Activated naive CD8-positive, alpha-beta T cell treated with anti-CD3 and anti-CD28 coated beads, Interleukin-2, amount 50 U/mL, for 24 hours (primary cell): ENCODE measurements around the gene CDK5R2.
"Not testable (repeated sequence)": the region's sequence is repeated elsewhere in the genome, so short reads cannot be mapped to it uniquely, and the experiment has no call there.

Source experiments
- ATAC-seq: fragments of 150-1000 bp; cut with Tn5 transposase; one replicate; pipeline ENCODE4 v1.10.0; 2021
- DNase-seq: peaks from one replicate; pipeline ENCODE4 v3.0.0; 2021
- H3K27ac Mint-ChIP-seq: one replicate; pipeline ENCODE4 v1.8.0; 2021; ENCODE audit warnings: mild to moderate bottlenecking, mixed read lengths
- H3K27me3 Mint-ChIP-seq: one replicate; pipeline ENCODE4 v1.8.0; 2021; ENCODE audit warnings: mixed read lengths
- H3K36me3 Mint-ChIP-seq: one replicate; pipeline ENCODE4 v1.8.0; 2021; ENCODE audit warnings: low read depth, mixed read lengths
- H3K4me1 Mint-ChIP-seq: one replicate; pipeline ENCODE4 v1.8.0; 2021; ENCODE audit warnings: mixed read lengths
- H3K4me3 Mint-ChIP-seq: one replicate; pipeline ENCODE4 v1.8.0; 2021; ENCODE audit warnings: mild to moderate bottlenecking, moderate library complexity, mixed read lengths
- H3K9me3 Mint-ChIP-seq: one replicate; pipeline ENCODE4 v1.8.0; 2021; ENCODE audit warnings: mixed read lengths

The CDK5R2 gene

DNA sequence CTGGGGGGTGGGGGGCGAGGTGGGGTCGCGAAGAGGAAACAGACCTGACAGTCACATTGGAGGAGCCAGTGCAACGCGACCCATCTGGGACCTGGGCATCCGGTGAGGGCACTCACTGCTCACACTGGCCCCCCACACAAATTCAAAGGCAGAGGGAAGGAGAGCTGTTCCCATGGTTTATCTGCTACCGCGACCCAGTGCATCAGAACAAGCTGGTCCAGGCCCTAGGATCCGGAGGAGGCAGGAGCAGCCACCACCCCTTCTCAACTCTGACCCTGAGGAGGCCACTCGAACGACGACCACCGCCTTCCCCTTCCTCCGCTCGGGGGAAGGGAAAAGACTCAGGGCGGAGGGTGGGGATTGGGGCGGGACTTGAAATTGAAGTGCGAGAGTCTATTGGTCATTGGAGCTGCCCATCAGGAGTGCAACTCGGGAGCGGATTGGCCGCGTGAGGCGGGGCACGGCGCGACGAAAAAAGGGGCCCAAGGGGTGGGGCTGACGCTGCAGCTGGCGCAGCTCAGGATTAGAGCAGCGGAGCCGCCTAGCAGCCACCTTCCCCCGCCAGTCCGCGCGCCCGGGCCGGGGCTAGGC, at the start of gene CDK5R2:
Gene CDK5R2 (plus strand): TSS at position 526 of the 591 bp plus-strand sequence. CDS start 155 bp downstream, outside the sequence.
- Mint-ChIP-seq H3K27me3 (peaks cover 69% of the 10 kb centered on the region), H3K9me3 (no peaks in the 10 kb centered on the region), H3K36me3 (no peaks in the 10 kb centered on the region), H3K27ac (no peak within 1 kb of the TSS), H3K4me1 (peaks cover 11% of the 10 kb centered on the region), H3K4me3 (peak within 1 kb of the TSS; percentile 62)
- peak; percentile 97 for ATAC-seq
- DNase-seq = peak; percentile 85

DNA sequence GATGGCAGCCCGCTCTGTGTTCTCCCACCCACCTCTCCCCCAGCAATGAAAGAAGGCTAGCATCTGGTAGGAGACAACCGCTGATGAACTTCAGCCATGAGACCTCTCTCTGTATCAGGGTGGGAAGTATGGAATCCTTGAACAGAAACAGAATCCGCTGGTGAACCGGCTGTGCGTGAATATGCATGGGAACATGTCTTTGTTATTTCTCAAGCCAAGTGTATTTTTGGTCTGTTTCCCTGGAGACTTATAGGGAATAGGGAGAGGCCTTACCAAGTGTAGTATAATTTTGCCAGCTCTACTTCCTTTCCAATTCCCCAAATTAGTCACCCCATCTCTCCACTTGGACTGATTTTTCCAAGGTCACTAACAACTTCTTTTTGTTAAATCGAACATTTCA, 48.7 kb upstream of the CDK5R2 start:
- DNase-seq = no peak
- Mint-ChIP-seq H3K9me3 (no peaks in the 10 kb centered on the region), H3K27me3 (peaks cover 15% of the 10 kb centered on the region), H3K4me3 (no peak overlapping the region), H3K27ac (no peak overlapping the region), H3K36me3 (no peaks in the 10 kb centered on the region), H3K4me1 (peaks cover 19% of the 10 kb centered on the region)
- no peak for ATAC-seq

DNA sequence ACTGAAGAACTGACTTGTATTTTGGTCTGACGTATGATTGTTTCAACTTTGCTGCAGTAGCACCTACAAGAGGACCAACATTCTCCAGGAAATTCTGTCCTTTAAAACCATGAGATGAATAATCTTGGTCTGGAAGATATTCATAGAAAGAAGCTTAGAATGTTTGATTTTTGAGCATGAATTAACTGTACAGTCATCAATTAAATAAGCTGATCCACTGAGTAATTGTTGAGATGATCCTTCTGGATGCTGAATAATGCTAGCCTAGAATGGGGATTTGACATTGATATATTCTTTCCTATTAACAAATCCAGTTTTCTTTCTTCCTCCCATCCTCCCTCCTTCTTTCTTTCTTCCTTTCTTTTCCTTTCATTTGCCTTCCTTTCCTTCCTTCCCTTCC, 39.0 kb upstream of the CDK5R2 start:
- Mint-ChIP-seq H3K4me1 (no peaks in the 10 kb centered on the region), H3K9me3 (no peaks in the 10 kb centered on the region), H3K4me3 (no peak overlapping the region), H3K27me3 (peaks cover 37% of the 10 kb centered on the region), H3K27ac (no peak overlapping the region), H3K36me3 (peaks cover 3% of the 10 kb centered on the region)
- no peak for DNase-seq
- ATAC-seq = no peak

DNA sequence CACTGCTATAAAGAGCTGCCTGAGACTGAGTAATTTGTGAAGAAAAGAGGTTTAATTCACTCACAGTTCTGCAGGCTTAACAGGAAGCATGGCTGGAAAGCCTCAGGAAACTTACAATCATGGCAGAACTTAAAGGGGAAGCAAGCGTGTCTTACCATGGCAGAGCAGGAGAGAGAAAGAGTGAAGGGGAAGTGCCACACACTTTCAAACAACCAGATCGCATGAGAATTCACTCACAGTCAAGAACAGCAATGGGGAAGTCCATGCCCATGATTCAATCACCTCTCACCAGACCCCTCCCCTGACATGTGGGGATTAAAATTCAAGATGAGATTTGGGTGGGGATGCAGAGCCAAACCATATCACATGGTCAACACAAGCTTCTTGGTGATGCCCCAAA, 34.7 kb upstream of the CDK5R2 start:
- H3K4me1 Mint-ChIP-seq = no peaks in the 10 kb centered on the region
- no peak overlapping the region for H3K27ac Mint-ChIP-seq
- H3K36me3 Mint-ChIP-seq = peaks cover 3% of the 10 kb centered on the region
- ATAC-seq = no peak
- no peak for DNase-seq
- H3K4me3 Mint-ChIP-seq = no peak overlapping the region
- peaks cover 46% of the 10 kb centered on the region for H3K27me3 Mint-ChIP-seq
- no peaks in the 10 kb centered on the region for H3K9me3 Mint-ChIP-seq

DNA sequence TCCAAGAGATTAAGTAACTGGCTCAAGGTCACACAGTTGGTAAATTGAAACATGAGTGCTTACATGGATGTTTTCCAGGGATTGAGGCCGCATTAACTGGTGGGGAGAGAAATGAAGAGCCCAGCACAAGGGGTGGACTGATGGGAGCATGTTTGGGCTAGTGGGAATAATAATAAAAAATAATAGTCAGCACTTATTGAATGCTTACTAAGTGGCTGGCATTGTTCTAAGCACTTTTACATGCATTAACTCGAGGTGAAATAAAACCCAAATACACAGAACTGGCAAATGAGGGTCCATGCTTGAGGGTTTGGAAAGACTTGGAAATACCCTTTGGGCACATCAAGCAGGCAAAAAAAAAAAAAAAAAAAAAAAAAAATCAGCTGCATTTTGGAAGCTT, 34.0 kb upstream of the CDK5R2 start:
- H3K36me3 Mint-ChIP-seq = peaks cover 3% of the 10 kb centered on the region
- H3K4me1 Mint-ChIP-seq = no peaks in the 10 kb centered on the region
- no peak for ATAC-seq
- H3K27me3 Mint-ChIP-seq = peaks cover 45% of the 10 kb centered on the region
- no peak for DNase-seq
- no peak overlapping the region for H3K4me3 Mint-ChIP-seq
- H3K27ac Mint-ChIP-seq = no peak overlapping the region
- no peaks in the 10 kb centered on the region for H3K9me3 Mint-ChIP-seq

DNA sequence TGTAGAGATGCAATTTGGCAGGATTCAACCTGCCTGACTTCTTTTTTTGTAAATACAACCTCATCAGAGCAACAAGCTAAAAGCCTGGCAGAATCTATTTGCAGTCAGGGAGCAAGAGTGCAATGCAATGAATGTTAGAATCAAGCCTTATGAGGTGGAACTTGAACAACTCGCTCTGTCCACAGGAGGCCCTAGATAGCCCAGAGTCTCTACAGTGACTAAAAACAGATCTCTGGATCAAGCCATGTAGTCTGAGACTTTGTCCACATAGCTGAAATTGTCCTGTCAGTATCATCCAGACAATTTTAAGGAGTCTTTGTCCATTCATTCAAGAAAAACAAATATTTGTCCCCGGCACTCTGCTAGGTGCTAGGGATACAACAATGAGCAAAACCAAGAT, 32.0 kb upstream of the CDK5R2 start:
- H3K4me1 Mint-ChIP-seq = no peaks in the 10 kb centered on the region
- H3K9me3 Mint-ChIP-seq = no peaks in the 10 kb centered on the region
- H3K27ac Mint-ChIP-seq = no peak overlapping the region
- H3K4me3 Mint-ChIP-seq = no peak overlapping the region
- ATAC-seq (no peak), DNase-seq (no peak)
- peaks cover 38% of the 10 kb centered on the region for H3K27me3 Mint-ChIP-seq
- peaks cover 3% of the 10 kb centered on the region for H3K36me3 Mint-ChIP-seq

DNA sequence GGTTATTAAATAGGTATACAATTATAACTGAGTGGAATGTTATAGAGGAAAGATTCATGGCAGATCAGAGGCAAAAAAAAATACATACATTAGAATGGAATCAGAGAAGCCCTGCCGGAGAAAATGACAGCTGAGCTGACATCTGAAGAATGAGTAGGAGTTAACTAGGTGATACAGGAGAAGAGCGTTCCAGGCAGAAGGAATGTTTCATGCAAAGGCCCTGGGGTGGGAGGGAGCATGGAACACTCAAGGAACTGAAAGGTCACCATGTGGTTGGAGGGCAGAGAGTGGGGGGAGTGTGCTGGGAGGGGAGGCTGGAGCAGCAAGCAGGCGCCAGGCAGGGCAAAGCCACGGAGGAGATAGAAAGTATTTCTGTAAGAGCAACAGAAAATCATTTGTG, 31.6 kb upstream of the CDK5R2 start:
- no peaks in the 10 kb centered on the region for H3K9me3 Mint-ChIP-seq
- H3K27me3 Mint-ChIP-seq = peaks cover 36% of the 10 kb centered on the region

DNA sequence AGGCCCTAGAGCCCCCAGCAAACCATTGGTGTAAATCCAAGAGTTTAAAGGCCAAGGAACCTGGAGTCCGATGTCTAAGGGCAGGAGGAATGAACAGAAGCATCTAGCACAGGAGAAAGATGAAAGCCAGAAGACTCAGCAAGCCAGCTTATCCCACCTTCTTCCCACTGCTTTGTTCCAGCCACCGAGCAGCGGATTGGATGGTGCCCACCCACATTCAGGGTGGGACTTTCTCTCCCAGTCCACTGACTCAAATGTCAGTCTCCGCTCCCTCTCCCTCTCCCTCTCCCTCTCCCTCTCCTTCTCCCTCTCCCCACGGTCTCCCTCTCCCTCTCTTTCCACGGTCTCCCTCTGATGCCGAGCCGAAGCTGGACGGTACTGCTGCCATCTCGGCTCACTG, 29.0 kb upstream of the CDK5R2 start:
- H3K36me3 Mint-ChIP-seq, H3K27ac Mint-ChIP-seq: not testable (repeated sequence)
- H3K27me3 Mint-ChIP-seq = peaks cover 23% of the 10 kb centered on the region

More for the DNA sequence above, 31.6 kb upstream of the CDK5R2 start:
- H3K27ac Mint-ChIP-seq = no peak overlapping the region
- DNase-seq (no peak), ATAC-seq (no peak)
- H3K4me1 Mint-ChIP-seq = no peaks in the 10 kb centered on the region
- H3K36me3 Mint-ChIP-seq = peaks cover 3% of the 10 kb centered on the region
- H3K4me3 Mint-ChIP-seq = no peak overlapping the region

DNA sequence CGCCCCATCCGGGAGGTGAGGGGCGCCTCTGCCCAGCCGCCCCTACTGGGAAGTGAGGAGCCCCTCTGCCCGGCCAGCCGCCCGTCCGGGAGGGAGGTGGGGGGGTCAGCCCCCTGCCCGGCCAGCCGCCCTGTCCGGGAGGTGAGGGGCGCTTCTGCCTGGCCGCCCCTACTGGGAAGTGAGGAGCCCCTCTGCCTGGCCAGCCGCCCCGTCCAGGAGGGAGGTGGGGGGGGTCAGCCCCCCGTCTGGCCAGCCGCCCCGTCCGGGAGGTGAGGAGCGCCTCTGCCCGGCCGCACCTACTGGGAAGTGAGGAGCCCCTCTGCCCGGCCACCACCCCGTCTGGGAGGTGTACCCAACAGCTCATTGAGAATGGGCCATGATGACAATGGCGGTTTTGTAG, 27.7 kb upstream of the CDK5R2 start:
- not testable (repeated sequence) for H3K4me3 Mint-ChIP-seq, H3K27ac Mint-ChIP-seq, H3K9me3 Mint-ChIP-seq, ATAC-seq, DNase-seq, H3K36me3 Mint-ChIP-seq, H3K4me1 Mint-ChIP-seq
- H3K27me3 Mint-ChIP-seq = peaks cover 24% of the 10 kb centered on the region

More for the DNA sequence above, 29.0 kb upstream of the CDK5R2 start:
- not testable (repeated sequence) for ATAC-seq, DNase-seq, H3K4me1 Mint-ChIP-seq, H3K4me3 Mint-ChIP-seq, H3K9me3 Mint-ChIP-seq

DNA sequence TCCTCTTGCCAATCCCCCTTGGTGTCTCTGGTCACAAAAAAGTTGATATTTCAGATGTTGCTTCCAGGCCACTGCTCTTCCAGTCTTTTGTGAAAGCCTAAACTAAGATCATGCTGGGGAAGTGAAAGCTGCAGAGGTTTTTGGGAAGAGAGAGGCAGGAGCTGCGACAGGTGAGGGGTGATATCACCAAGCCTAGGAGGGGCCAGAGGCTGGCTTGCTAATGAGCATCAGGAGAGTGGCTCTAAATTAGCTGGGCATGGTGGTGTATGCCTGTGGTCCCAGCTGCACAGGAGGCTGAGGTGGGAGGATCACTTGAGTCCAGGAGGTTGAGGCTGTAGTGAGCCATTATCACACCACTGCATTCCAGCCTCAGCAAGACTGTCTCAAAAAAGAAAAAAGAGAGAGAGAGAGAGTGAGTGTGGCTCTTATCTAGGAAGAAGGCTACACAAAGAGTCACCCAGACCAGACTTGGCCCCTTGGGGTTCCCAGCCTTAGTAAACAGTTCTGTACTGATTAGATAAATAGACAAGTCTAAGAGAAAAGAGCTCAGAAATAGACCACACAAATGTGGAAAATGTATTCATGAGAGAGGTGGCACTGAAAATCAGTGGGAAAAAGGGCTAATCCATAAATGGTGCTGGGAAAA, 14.6 kb upstream of the CDK5R2 start:
- H3K4me1 Mint-ChIP-seq = no peaks in the 10 kb centered on the region
- H3K36me3 Mint-ChIP-seq = no peaks in the 10 kb centered on the region
- no peak overlapping the region for H3K27ac Mint-ChIP-seq
- no peak for DNase-seq
- no peak for ATAC-seq
- H3K9me3 Mint-ChIP-seq = no peaks in the 10 kb centered on the region
- H3K4me3 Mint-ChIP-seq = no peak overlapping the region
- H3K27me3 Mint-ChIP-seq = peaks cover 50% of the 10 kb centered on the region

DNA sequence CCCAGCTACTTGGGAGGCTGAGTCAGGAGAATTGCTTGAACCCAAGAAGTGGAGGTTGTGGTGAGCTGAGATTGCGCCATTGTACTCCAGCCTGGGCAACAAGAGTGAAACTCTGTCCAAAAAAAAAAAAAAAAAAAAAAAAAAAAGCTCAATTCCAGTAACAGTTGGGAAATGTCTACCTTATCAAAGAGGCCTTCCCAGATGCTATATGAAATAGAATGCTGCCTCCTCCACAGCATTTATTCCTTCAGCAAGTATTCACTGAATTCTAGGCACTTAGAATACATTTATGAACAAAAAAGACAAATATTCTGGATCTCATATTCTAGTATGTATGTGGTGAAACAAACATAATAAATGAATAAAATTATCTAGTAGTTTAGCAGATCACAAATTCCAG, 12.8 kb upstream of the CDK5R2 start:
- no peaks in the 10 kb centered on the region for H3K9me3 Mint-ChIP-seq
- no peaks in the 10 kb centered on the region for H3K4me1 Mint-ChIP-seq
- no peak overlapping the region for H3K27ac Mint-ChIP-seq
- no peaks in the 10 kb centered on the region for H3K36me3 Mint-ChIP-seq
- peaks cover 45% of the 10 kb centered on the region for H3K27me3 Mint-ChIP-seq
- no peak overlapping the region for H3K4me3 Mint-ChIP-seq
- ATAC-seq (no peak), DNase-seq (no peak)

DNA sequence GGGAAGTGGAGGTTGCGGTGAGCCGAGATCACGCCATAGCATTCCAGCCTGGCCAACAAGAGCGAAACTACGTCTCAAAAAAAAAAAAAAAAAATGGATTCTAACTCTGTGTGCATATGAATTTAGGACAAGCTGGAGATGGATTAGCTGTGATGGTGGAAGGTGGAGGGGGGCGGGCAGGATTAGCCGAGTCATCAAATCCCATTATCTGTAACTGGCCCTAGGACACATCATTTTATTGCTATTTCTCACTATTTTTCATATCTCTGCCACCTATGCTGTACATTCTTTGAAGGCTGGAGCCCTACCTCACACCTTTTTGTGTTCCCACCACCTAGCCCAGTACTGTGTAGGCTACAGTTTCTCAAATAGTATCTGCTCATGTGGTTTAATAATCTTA, 7.3 kb upstream of the CDK5R2 start:
- H3K27me3 Mint-ChIP-seq = peaks cover 36% of the 10 kb centered on the region
- H3K27ac Mint-ChIP-seq = no peak overlapping the region
- H3K4me3 Mint-ChIP-seq = no peak overlapping the region
- H3K36me3 Mint-ChIP-seq = no peaks in the 10 kb centered on the region
- H3K4me1 Mint-ChIP-seq = no peaks in the 10 kb centered on the region
- ATAC-seq = no peak
- H3K9me3 Mint-ChIP-seq = no peaks in the 10 kb centered on the region
- no peak for DNase-seq

DNA sequence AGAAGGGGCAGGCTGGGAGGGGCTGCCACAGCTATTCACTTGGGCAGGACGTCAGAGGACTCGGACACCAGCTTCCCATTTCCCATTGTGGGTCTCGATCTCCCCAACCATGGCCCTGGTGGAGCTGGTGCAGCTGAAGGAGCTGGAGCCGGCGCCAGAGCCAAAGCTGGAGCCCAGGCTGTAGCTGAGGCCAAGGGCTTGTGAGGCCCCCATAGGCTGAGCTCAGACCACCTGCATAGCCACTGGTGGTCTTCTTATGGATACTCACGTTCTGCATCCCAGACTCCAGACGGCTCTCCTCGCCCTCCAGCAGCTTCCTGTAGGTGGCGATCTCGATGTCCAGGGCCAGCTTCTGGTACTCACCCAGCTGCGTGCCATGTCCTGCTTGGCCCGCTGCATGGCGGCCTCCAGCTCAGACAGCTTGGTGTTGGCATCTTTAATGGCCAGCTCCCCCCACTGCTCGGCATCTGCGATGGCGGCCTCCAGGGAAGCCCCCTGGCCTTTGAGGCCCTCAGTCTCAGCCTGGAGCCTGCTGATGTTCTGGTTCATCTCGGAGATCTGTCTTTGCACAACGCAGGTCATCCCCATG, 6.0 kb upstream of the CDK5R2 start:
- Mint-ChIP-seq H3K9me3 (no peaks in the 10 kb centered on the region), H3K36me3 (no peaks in the 10 kb centered on the region), H3K27ac (no peak overlapping the region), H3K4me3 (no peak overlapping the region), H3K4me1 (no peaks in the 10 kb centered on the region), H3K27me3 (peaks cover 48% of the 10 kb centered on the region)
- ATAC-seq = no peak
- no peak for DNase-seq

DNA sequence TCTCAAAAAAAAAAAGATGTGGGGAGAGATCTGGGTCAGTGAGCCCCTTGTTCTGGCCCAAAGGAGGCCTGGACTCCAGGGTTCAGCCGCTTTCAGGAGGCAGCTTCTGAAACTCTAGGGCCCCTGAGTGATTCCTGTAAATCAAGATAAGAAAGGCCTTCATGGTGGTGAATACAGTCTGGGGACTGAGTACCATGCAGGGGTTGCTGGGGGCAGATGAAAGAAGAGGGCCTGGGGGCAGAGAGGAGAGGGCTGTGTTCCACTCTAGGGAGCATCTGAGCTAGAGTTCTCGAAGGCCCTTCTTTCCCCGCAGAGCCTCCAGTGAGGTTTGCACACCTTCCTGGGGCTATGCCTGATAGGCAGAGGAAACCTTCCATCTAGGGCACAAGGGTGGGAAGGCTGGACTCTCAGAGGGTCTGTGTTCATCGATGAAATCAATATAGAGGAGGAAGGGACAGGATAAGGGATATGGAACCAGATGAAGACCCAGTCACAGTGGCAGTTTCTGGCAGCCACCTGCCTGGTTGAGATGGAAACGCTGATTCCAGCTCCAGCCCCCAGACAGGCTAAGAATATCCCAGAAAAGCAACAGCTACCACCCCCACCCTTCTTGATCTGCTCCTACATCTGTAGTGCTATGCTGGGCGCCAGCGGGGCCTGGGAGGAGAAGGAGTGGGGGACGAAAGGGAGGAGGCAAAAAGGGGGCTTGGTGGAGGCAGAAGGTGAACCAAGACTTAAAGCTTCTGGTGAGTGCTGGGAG, 4.7 kb upstream of the CDK5R2 start:
- H3K27me3 Mint-ChIP-seq = peaks cover 51% of the 10 kb centered on the region
- ATAC-seq = no peak

DNA sequence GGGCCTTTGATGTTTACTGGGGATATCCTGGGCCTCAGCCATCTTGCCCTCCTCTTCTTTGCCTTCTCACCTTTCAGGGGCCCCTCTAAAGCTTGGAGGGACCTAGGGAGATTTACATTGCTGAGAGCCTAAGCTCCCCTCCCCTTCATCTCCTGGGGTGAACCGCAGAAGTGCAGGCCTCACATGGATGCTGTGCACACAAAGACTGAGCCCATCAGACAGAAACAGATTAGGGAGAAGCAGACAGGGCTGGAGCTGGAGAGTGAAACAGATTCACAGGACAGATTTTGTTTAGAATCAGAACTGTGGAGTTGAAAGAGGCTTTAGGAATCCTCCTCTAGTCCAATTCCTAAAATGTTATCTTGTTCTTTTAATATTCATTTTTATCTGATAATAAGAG, 3.4 kb upstream of the CDK5R2 start:
- peaks cover 7% of the 10 kb centered on the region for H3K4me1 Mint-ChIP-seq

More for the DNA sequence above, 4.7 kb upstream of the CDK5R2 start:
- DNase-seq = no peak
- no peaks in the 10 kb centered on the region for H3K36me3 Mint-ChIP-seq
- no peak overlapping the region for H3K27ac Mint-ChIP-seq
- H3K9me3 Mint-ChIP-seq = no peaks in the 10 kb centered on the region
- H3K4me3 Mint-ChIP-seq = no peak overlapping the region
- H3K4me1 Mint-ChIP-seq = peaks cover 3% of the 10 kb centered on the region

More for the DNA sequence above, 3.4 kb upstream of the CDK5R2 start:
- ATAC-seq (no peak), DNase-seq (no peak)
- H3K36me3 Mint-ChIP-seq = no peaks in the 10 kb centered on the region
- H3K4me3 Mint-ChIP-seq = no peak overlapping the region
- H3K27ac Mint-ChIP-seq = no peak overlapping the region
- H3K9me3 Mint-ChIP-seq = no peaks in the 10 kb centered on the region
- peaks cover 56% of the 10 kb centered on the region for H3K27me3 Mint-ChIP-seq
